Upper lobe of left lung (tissue), 4 donors: ENCODE results near the gene TNFRSF14.

Experiments
- CTCF ChIP-seq, 6 experiments: fragments of 450-650 bp in 4 of 6; fragments of 200-600 bp in 2 of 6; sonication (generic) in 2 of 6; IDR thresholded peaks; one replicate each; pipeline ENCODE4 v1.5.1; 2016 to 2019; ENCODE audit warnings: antibody characterized with exemption in 6 of 6
- EP300 ChIP-seq, 4 donors: sonication (generic); formaldehyde crosslinking; IDR thresholded peaks; one replicate each; pipeline ENCODE4 v1.5.1; 2017; ENCODE audit warnings: antibody characterized with exemption in 4 of 4, control low read depth in 2 of 4
- POLR2A ChIP-seq, 4 donors: fragments of 450-650 bp; IDR thresholded peaks; one replicate each; pipeline ENCODE4 v1.5.1; 2016 to 2017; ENCODE audit warnings: antibody characterized with exemption in 4 of 4, mild to moderate bottlenecking in 2 of 4
- POLR2AphosphoS5 ChIP-seq, 2 donors: sonication (generic); formaldehyde crosslinking; IDR thresholded peaks; one replicate each; pipeline ENCODE4 v1.5.1; 2017; ENCODE audit warnings: antibody characterized with exemption in 2 of 2

DNA sequence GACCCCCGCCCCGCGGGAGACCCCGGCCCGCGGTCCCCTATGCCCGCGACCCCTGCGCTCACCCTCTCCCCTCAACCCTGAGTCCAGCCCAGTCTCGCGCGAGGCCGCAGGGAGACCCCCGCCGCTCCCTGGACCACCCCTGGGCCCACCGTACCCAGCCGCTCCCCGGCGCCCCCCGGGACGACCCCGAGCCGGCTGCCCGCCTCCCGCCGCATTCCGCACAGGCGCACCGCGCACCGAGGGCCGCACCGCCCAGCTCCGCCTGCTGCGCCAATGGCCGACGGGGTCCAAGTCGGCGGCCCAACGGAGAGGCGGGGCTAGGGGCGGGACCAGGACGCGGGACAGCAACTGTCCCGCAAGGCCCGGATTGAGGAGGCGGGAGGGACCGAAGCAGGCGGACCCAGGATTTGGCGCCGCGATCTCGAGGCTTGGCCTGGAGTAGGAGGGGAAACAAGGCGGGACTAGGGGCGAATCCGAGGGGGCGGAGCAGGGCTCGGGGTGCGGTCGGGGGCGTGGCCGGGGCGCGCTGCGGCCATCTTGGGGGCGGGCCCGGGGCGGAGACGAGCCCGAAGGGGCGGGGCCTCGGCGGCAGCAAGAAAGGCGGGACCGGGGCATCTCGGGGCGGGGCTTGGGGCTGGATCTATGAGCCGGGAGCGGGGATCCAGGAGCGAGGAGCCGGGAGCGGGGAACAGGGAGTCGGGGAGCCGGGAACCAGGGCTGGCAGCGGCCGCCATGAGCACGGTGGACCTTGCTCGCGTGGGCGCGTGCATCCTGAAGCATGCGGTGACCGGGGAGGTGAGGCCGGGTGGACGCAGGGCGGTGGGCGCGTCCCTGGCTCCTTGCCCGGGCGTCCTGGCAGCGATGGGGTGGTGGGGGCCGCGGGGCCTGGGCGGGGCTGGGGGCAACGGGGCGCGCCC is 30.2 kb downstream of the TNFRSF14 start, which contains the start of gene PRXL2B:
- peak in 3 of 6 experiments; percentile 11 to 45 (median 25) for TF ChIP-seq CTCF (IDR thresholded peaks at IDR 0.05)
- no peak for TF ChIP-seq EP300 (IDR thresholded peaks at IDR 0.05)
- peak in 3 of 4 donors; percentile 78 to 98 (median 85) for TF ChIP-seq POLR2A (IDR thresholded peaks at IDR 0.05)
- peak; percentile 84 to 95 for TF ChIP-seq POLR2AphosphoS5 (IDR thresholded peaks at IDR 0.05)
